Endothelial cell of umbilical vein (primary cell): Measurements from ENCODE around the gene GSN. TPM values are rescaled to one million over a fixed set of nuclear protein-coding genes. Genes with fewer than 3 reads are reported as not detected.

Source experiments
- BruUV-seq: library from RNA; stranded (reverse); fragments of 400-500 nt; replicated peaks from 2 replicates; lab custom pipeline; 2021; lab: Mats Ljungman, UMichigan
- CTCF ChIA-PET: fragments of 300-600, 350-600 bp; sonication (Branson Sonifier 250); formaldehyde crosslinking; loops from one replicate; lab custom pipeline; 2021; ENCODE audit warnings: antibody characterized with exemption, inconsistent platforms; lab: Charles Lee
- POLR2A ChIA-PET: fragments of 300-600, 350-600 bp; sonication (Branson Sonifier 250); formaldehyde crosslinking; loops from one replicate; lab custom pipeline; 2021; ENCODE audit warnings: antibody characterized with exemption, inconsistent platforms; lab: Charles Lee
- DNase-seq: peaks from one replicate; pipeline ENCODE4 v3.0.0-alpha.2; 2011; ENCODE audit warnings: low read depth, low spot score
- FAIRE-seq: peaks from 2 replicates; lab custom pipeline; 2011; peaks lifted over from hg19 to GRCh38; lab: Jason Lieb, UNC
- H2AFZ ChIP-seq: 2 replicates; pipeline ENCODE4 v1.6.0; 2012; ENCODE audit warnings: low read depth, low read length, control low read depth, inconsistent platforms
- H3K27ac ChIP-seq: 2 replicates; pipeline ENCODE4 v1.5.1; 2011; ENCODE audit warnings: low read depth, mild to moderate bottlenecking, control low read depth, low read length, moderate library complexity; ENCODE audit not compliant: insufficient read depth
- H3K27me3 ChIP-seq, 2 experiments: 2 replicates each; pipeline versions ENCODE4 v1.6.0 to v1.6.1; 2011; ENCODE audit warnings: low read length in 2 of 2, mixed read lengths in 1 of 2; ENCODE audit not compliant: control insufficient read depth in 2 of 2, insufficient read depth in 2 of 2
- H3K36me3 ChIP-seq, 2 experiments: 2 replicates in 1 of 2; 3 replicates in 1 of 2; pipeline ENCODE4 v1.5.1; 2011; ENCODE audit warnings: low read length in 2 of 2, mild to moderate bottlenecking in 1 of 2, moderate library complexity in 1 of 2; ENCODE audit not compliant: control insufficient read depth in 2 of 2, insufficient read depth in 2 of 2; ENCODE audit errors: extremely low read depth in 1 of 2
- H3K4me1 ChIP-seq: 3 replicates; pipeline ENCODE4 v1.5.1; 2011; ENCODE audit warnings: mild to moderate bottlenecking, low read length; ENCODE audit not compliant: control insufficient read depth, insufficient read depth; ENCODE audit errors: extremely low read depth
- H3K4me2 ChIP-seq: 2 replicates; pipeline ENCODE4 v1.6.1; 2011; ENCODE audit warnings: low read length, control low read depth, mixed read lengths; ENCODE audit not compliant: insufficient read depth
- H3K4me3 ChIP-seq, 3 experiments: fragments of 200-600 bp in 1 of 3; sonication (generic), shearing (Covaris generic) in 1 of 3; replicated peaks in 1 of 3; 2 replicates each; pipeline ENCODE4 v1.5.1; 2011 to 2016; ENCODE audit warnings: control low read depth in 3 of 3, low read length in 3 of 3, mild to moderate bottlenecking in 2 of 3, inconsistent platforms in 1 of 3, low read depth in 1 of 3, moderate library complexity in 1 of 3; ENCODE audit not compliant: insufficient read depth in 1 of 3
- H3K79me2 ChIP-seq: 2 replicates; pipeline ENCODE4 v1.6.0; 2012; ENCODE audit warnings: low read length, inconsistent platforms; ENCODE audit not compliant: control insufficient read depth, insufficient read depth
- H3K9ac ChIP-seq: replicated peaks from 2 replicates; pipeline ENCODE3; 2011; ENCODE audit warnings: low read length, control low read depth; ENCODE audit not compliant: insufficient read depth; ENCODE audit errors: extremely low read depth
- H3K9me1 ChIP-seq: replicated peaks from 3 replicates; pipeline ENCODE4 v1.6.0; 2011; ENCODE audit warnings: mild to moderate bottlenecking, low read length; ENCODE audit not compliant: control insufficient read depth, insufficient read depth; ENCODE audit errors: extremely low read depth
- H3K9me3 ChIP-seq: replicated peaks from 2 replicates; pipeline ENCODE4 v1.5.1; 2012; ENCODE audit warnings: low read length, inconsistent platforms; ENCODE audit not compliant: control insufficient read depth, insufficient read depth
- H4K20me1 ChIP-seq: replicated peaks from 2 replicates; pipeline ENCODE3; 2011; ENCODE audit warnings: mild to moderate bottlenecking, low read length; ENCODE audit not compliant: control insufficient read depth, insufficient read depth; ENCODE audit errors: extremely low read depth
- EZH2 ChIP-seq: IDR thresholded peaks from 2 replicates; pipeline ENCODE4 v1.6.1; 2012; ENCODE audit warnings: borderline replicate concordance, low read depth, mild to moderate bottlenecking, moderate library complexity, low read length, inconsistent platforms; ENCODE audit not compliant: severe bottlenecking
- FOS ChIP-seq: IDR thresholded peaks from 2 replicates; pipeline ENCODE4 v1.6.1; 2011; ENCODE audit warnings: mild to moderate bottlenecking, low read length, moderate library complexity, borderline replicate concordance; ENCODE audit not compliant: insufficient read depth
- GATA2 ChIP-seq: IDR thresholded peaks from 2 replicates; pipeline ENCODE4 v1.7.0; 2011; ENCODE audit warnings: low read depth, mild to moderate bottlenecking, moderate library complexity, mixed read lengths, low read length; ENCODE audit not compliant: insufficient read length, insufficient read depth
- JUN ChIP-seq: IDR thresholded peaks from 2 replicates; pipeline ENCODE4 v1.6.1; 2011; ENCODE audit warnings: borderline replicate concordance, low read depth; ENCODE audit not compliant: insufficient read length, insufficient read depth
- MAX ChIP-seq: IDR thresholded peaks from 2 replicates; pipeline ENCODE4 v1.6.1; 2011; ENCODE audit not compliant: insufficient read depth, insufficient read length
- MYC ChIP-seq: IDR thresholded peaks from one replicate; pipeline ENCODE4 v1.6.1; 2011; ENCODE audit warnings: mild to moderate bottlenecking, low read depth, low read length
- POLR2A ChIP-seq: IDR thresholded peaks from 2 replicates; pipeline ENCODE4 v1.6.1; 2012; ENCODE audit warnings: low read depth, mild to moderate bottlenecking, control low read depth, low read length
- POLR2AphosphoS5 ChIP-seq: IDR thresholded peaks from 2 replicates; pipeline ENCODE4 v1.6.1; 2012; ENCODE audit warnings: low read depth, mild to moderate bottlenecking, control low read depth, low read length, moderate library complexity; ENCODE audit not compliant: insufficient read depth
- dilution Hi-C: fragments of 300-500 bp; cut with MboI; formaldehyde crosslinking; loops from one replicate; pipeline ENCODE4 v1.15.0; 2019; ENCODE audit warnings: low sequenced_read_pairs; ENCODE audit not compliant: extremely low pct_ligation_motif_present
- intact Hi-C: fragments of 100-400 bp; cut with micrococcal nuclease; formaldehyde crosslinking; loops from one replicate; pipeline ENCODE4 v1.10.0; 2022
- polyA plus RNA-seq, 4 experiments: library from polyadenylated mRNA; depleted of rRNA in 3 of 4; stranded (reverse) in 3 of 4; unstranded in 1 of 4; fragments of >200 nt; gene quantifications; 2 replicates each; pipeline versions ENCODE4 v1.2.1 to v1.2.3, GENCODE V29; 2011 to 2012; ENCODE audit warnings: missing spikeins in 1 of 4
- total RNA-seq: library from RNA; stranded (reverse); gene quantifications from 2 replicates; pipeline ENCODE4 v1.2.3, GENCODE V29; 2021
- TF ChIP-seq, protein P1 (sequence below), 2 donors: IDR thresholded peaks; 1 replicate in 1 of 2; 2 replicates in 1 of 2; pipeline ENCODE4 v1.5.1; 2011; ENCODE audit warnings: low read length in 2 of 2, mild to moderate bottlenecking in 2 of 2, moderate library complexity in 2 of 2, control low read depth in 1 of 2, inconsistent platforms in 1 of 2, low read depth in 1 of 2; ENCODE audit not compliant: insufficient read depth in 1 of 2; ENCODE audit errors: extremely low read depth in 1 of 2

Gene GSN
- total and polyA plus RNA-seq, 2 donors (not counting 3 experiments of a cell fraction or from before 2014, with no cell fraction given): 130 to 232 TPM

DNA sequence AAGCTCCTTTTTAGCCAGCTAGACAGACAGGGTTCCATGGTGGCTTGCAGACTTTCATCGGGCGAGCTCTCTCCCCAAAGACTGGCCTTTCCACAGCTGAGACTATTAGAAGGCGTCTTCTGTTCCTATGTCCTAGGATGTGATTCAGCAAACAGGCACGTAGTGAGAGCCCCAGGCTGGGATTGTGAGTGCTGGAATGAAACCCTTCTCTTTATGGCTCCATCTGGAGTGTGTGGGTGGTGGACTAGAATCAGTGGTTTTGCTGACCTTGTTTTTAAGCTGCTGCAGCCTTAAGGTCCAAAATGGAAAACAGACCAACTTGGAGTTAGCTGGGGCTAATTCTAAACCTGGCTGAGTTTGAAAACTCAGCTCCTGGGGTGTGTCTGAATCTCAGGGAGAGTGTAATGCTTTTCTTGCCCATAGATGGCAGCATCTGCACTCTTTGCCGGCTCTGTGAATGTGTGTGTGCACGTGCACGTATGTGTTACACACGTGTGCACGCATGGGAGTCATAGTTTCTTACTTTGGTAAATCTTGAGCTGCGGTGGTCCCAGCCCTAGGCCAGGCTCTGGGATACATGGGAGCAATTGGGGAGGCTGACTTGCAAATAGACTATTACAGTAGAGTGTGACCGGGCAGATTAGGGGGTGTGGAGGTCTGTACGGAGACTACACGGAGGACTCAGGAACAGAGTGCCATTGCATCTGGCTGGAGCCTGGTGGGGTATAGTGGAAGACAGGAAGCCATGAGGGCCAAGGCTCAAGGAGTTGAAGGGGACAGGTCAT is 10.7 kb downstream of the GSN start:
- no TSS peak for BruUV-seq
- peaks cover 44% of the 10 kb centered on the region for H3K4me1 ChIP-seq
- no peaks in the 10 kb centered on the region for H3K27me3 ChIP-seq
- TF ChIP-seq MAX: peak; percentile 98
- no peak for TF ChIP-seq GATA2
- TF ChIP-seq, protein P1, sequence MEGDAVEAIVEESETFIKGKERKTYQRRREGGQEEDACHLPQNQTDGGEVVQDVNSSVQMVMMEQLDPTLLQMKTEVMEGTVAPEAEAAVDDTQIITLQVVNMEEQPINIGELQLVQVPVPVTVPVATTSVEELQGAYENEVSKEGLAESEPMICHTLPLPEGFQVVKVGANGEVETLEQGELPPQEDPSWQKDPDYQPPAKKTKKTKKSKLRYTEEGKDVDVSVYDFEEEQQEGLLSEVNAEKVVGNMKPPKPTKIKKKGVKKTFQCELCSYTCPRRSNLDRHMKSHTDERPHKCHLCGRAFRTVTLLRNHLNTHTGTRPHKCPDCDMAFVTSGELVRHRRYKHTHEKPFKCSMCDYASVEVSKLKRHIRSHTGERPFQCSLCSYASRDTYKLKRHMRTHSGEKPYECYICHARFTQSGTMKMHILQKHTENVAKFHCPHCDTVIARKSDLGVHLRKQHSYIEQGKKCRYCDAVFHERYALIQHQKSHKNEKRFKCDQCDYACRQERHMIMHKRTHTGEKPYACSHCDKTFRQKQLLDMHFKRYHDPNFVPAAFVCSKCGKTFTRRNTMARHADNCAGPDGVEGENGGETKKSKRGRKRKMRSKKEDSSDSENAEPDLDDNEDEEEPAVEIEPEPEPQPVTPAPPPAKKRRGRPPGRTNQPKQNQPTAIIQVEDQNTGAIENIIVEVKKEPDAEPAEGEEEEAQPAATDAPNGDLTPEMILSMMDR (IDR thresholded peaks at IDR 0.05; ENCODE audit: extremely low read depth in 1 of 2, insufficient read depth in 1 of 2, low read depth in 1 of 2, low read length in 2 of 2): peak; percentile 80 to 84
- TF ChIP-seq FOS: peak; percentile 24
- TF ChIP-seq POLR2AphosphoS5: no peak
- TF ChIP-seq MYC: peak; percentile 92
- TF ChIP-seq POLR2A: no peak
- peak; percentile 3 for TF ChIP-seq JUN
- no peak for TF ChIP-seq EZH2
- intact Hi-C loops: loop anchor here (1.0 kb wide), 6 partner anchors 9 to 122 kb away; no protein-coding TSS in a partner anchor
- H2AFZ ChIP-seq: peak overlapping the region; percentile 66
- ChIA-PET POLR2A (interaction anchor here (1.6 to 1.8 kb wide), 2 partner anchors 8 to 10 kb away, joined by 7 to 12 read pairs; partner anchors contain the start of gene GSN), CTCF (interaction anchor here (0.6 to 2.6 kb wide), 49 partner anchors 9 to 267 kb away, joined by 3 to 68 read pairs (median 5); partner anchors contain the start of genes GGTA1 and GSN)
- FAIRE-seq: peak; percentile 97
- H3K9ac ChIP-seq: peak overlapping the region; percentile 42
- H3K4me2 ChIP-seq: peak overlapping the region; percentile 48
- H3K4me3 ChIP-seq: peak overlapping the region in 1 of 3 experiments; percentile 8
- dilution Hi-C loops: no loop called here
- H3K9me3 ChIP-seq: no peaks in the 10 kb centered on the region
- DNase-seq: peak; percentile 84
- peak overlapping the region; percentile 73 for H3K27ac ChIP-seq
- H4K20me1 ChIP-seq: no peaks in the 10 kb centered on the region
- H3K9me1 ChIP-seq: no peaks in the 10 kb centered on the region
- H3K36me3 ChIP-seq: no peaks in the 10 kb centered on the region
- H3K79me2 ChIP-seq: no peaks in the 10 kb centered on the region
